Activated CD4-positive, alpha-beta T cell treated with anti-CD3 and anti-CD28 coated beads for 48 hours (primary cell): ENCODE measurements around the gene TRPM3.
"Not testable (repeated sequence)": the region's sequence is repeated elsewhere in the genome, so short reads cannot be mapped to it uniquely, and the experiment has no call there.

Experiments
- DNase-seq: peaks from one replicate; pipeline ENCODE4 v3.0.0-alpha.2; 2020

TRPM3 gene

DNA sequence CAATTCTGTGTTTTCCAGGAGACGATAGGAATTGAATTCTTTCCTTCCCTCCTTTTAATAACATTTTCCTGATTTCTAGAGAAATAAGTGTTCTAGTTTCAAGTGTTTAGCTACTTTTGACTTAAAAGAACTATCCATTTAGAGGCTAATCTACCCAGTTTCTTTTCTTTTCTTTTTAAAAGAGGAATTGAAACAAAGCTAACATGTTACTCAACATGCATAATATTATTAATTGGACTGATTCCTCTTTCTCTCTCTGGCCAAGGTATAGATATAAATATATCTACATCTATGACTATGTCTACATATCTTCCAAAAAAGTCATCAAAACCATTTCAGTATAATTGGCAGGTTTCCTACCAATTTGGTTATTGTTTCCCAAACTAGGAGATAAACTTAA is 309.8 kb downstream of the TRPM3 start:
- DNase-seq: no peak

GRCh38 chr9:70806875-70807274 is 314.5 kb downstream of the TRPM3 start:
- no peak for DNase-seq

- DNase-seq: no peak
These were observed 315.5 kb downstream of the TRPM3 start for GRCh38 chr9:70805949-70806348.

DNA sequence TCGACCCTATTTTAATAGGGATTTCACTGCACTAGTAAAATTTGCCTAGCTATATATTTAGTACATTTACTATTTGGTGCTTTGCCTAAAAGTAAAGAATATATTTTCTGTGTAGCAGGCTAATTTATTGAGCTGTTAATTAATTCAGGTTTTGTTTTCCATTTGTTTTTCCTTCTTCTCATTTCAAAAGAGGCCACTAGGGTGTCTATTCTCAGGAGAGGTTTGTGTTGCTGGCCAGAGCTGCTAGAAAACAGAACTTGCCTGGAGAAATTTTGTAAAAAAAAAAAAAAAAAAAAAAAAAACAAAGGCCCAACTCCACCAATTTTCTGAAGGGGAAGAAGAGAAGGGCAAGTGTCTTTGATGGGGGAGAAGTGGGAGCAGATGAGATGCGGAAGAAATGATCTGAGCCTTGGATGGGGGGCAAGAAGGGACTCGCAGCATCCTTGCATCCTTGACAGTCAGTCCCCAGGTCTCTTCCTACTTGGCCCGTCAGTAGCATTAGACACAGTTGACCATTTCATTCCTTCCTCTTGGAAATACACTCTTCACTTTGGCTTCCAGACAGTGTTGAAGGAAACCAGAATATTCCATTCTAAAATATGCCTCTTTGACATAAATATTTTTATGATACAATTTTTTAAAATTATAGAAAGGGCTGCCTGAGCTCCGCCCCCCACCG is 318.5 kb downstream of the TRPM3 start:
- DNase-seq: no peak

GRCh38 chr9:70802206-70802605 is 319.2 kb downstream of the TRPM3 start:
- DNase-seq: no peak

- DNase-seq: no peak
These were observed 320.1 kb downstream of the TRPM3 start for GRCh38 chr9:70801181-70801829.

GRCh38 chr9:70798018-70798417 is 323.4 kb downstream of the TRPM3 start:
- no peak for DNase-seq

GRCh38 chr9:70795841-70796240 is 325.6 kb downstream of the TRPM3 start:
- DNase-seq: no peak

GRCh38 chr9:70792796-70793195 is 328.6 kb downstream of the TRPM3 start:
- DNase-seq: no peak

- DNase-seq: no peak
These were observed 329.5 kb downstream of the TRPM3 start for GRCh38 chr9:70791936-70792335.

GRCh38 chr9:70789086-70789485 is 332.3 kb downstream of the TRPM3 start:
- no peak for DNase-seq

- DNase-seq: no peak
These were observed 337.0 kb downstream of the TRPM3 start for GRCh38 chr9:70784456-70784855.

- no peak for DNase-seq
These were observed 342.9 kb downstream of the TRPM3 start for GRCh38 chr9:70778568-70778967.

DNA sequence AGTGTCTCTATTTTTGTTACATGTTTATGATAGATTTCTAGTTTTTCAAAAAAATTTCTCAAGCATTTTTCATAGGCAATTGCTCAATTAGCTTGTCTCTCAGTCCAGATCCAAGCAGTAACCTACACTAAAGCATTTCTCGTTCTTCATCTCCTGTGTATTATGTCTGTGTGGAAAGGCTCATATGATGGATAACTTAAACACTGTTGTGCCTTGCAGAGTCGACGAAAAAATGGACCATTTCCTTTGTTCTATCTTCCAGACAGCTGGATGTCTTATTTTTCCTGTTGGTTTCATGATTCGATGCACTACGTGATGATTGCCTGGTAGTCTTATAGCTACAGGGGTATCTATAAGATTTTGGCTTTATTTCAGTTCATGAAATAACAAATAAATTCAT is 347.8 kb downstream of the TRPM3 start:
- DNase-seq: no peak

- no peak for DNase-seq
These were observed 348.8 kb downstream of the TRPM3 start for GRCh38 chr9:70772601-70773000.

DNA sequence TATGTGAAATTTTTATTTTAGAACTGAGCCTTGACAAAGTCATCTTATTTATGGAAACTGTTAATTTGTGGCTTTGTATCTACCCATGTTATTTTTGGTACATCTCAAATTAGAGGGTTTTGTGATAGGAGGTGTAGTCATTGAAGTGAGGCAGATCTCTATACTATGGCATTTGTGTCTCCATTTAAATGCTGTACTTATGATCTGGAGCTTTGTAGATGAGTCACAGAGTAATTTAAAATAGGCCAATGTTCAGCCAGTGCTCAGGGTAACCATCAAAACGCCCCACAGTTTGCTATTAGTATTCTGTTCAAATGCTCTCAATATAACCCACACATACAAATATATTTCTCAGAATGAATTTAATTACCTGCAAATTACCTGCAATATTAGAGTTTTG is 355.5 kb downstream of the TRPM3 start:
- DNase-seq: no peak

DNA sequence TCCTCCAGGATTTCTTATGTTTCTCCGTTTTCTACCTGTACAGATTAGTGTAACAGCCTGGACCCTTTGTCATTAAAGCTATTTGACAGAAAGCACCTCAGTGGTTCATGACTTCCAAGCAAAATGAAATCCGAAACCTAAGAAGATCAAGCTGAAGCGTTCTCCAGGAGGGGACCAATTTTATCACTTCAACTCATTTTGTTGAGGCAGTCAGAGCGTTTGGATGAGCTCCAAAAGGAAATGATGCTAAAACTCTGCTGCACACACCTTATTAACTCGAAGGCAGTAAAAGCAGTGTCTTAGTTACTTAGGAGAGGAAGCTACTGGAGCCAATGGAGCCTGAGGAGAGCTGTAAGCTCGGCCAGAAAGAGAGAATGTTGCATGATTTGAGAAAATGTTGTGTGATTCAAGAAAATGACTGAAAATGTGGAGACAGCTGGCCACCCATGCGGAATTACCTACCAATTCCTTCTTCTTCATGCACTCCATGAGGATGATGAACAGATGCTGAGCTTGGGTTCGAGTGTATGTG is 360.2 kb downstream of the TRPM3 start:
- no peak for DNase-seq

DNA sequence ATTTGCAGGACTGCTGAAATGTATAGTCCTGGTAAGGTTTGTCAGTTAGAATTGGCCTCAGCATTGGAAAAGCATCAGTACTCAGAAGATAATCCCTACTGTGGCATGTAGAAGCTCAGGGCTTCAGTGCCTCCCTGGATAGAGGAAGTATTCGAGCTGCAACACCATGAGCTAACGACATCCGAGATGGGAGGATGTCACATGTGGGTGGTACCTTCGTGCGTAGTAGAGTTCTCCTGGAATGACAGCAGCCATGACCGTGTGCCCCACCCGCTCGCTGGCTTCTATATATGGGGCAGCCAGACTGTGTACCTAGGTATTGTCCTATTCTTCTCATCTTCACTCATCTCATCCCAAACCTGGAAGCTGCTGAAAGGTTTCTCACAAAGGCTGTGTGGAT is 361.2 kb downstream of the TRPM3 start:
- no peak for DNase-seq

GRCh38 chr9:70753311-70753710 is 368.1 kb downstream of the TRPM3 start:
- no peak for DNase-seq

DNA sequence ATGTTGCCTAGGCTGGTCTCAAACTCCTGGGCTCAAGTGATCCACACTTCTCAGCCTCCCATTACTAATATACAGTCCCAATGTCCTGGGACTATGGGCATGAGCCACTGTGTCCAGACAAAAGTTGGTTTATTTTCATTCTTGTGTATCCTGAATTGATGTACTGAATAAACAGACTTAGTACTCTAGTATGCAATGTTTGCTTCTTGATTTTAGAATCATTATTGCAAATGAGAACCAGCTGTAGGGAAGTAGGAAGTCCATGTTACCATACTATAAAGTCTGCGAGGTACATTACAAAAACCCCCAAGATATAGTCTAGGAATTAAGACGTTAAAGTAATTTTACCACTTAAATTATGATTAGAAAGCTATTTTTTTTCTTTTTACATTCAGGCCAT is 372.4 kb downstream of the TRPM3 start:
- DNase-seq: no peak

GRCh38 chr9:70747261-70747718 is 374.1 kb downstream of the TRPM3 start:
- no peak for DNase-seq

DNA sequence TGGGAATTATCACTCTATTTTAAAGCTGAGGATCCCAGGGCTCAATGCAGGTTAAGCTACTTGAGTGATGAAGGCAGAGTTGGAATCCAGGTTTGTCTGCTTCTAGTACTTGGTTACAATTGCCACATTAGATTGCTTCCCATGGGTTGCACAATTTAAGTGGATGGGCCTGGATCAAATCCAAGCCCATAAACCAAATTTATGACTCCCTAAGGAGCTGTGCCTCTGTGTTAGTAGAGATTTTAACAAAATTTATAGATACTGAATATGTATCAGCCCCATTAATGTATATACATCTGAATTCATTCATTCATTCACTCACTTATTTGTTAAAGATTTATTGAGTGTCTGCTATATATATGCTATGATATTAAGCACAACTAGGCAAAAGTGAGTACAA is 374.7 kb downstream of the TRPM3 start:
- DNase-seq: no peak

GRCh38 chr9:70746316-70746715 is 375.1 kb downstream of the TRPM3 start:
- DNase-seq: no peak

- DNase-seq: not testable (repeated sequence)
These were observed 396.6 kb downstream of the TRPM3 start for GRCh38 chr9:70724794-70725193.

DNA sequence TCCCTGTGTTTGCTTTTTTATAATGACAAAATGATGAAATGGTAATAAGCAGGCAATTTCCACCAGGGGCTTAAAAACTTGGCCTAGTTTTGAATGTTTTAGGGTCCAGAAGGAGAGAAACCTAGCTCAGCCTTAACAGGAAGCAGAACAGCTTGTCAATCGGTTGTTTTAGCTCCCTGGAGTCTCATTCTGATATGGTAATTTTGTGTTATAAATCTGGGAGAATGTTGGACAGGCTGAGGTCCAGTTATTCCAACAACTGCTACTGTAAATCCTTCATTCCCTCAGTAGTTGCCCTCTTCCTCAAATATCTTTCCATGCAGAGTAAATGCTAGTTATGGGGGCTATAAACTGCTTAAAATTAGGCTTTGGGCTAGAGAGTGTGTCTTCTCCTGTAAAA is 397.4 kb downstream of the TRPM3 start:
- DNase-seq: not testable (repeated sequence)
